Measurements from ENCODE around the gene RIC8B.
"Not testable (repeated sequence)": the region's sequence is repeated elsewhere in the genome, so short reads cannot be mapped to it uniquely, and the experiment has no call there.

The RIC8B gene

DNA sequence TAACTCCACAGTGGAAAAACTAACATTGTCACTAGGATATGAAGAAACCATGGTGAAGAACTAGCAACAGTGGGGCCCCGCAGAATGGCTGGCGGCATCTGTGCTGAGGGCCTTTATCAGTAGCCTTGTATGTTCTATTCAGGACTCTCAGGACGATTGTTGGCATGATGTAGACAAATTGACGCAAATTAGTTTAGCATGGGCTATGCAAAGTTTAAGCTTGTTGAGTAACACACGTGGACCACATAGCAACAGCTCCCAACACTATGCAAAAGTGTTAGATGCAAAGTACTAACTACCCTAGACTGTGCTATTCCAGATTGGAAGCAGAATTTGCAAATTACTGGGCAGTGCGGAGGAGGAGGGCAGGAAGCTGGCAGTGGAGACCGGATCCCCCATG, 143.0 kb downstream of the RIC8B start:
- Histone ChIP-seq H3K27ac (no peak overlapping the region), H3K4me1 (ENCODE audit: control insufficient read depth in 1 of 2, insufficient read depth in 1 of 2, low read depth in 1 of 2, low read length in 1 of 2) (no peaks in the 10 kb centered on the region), H3K36me3 (no peaks in the 10 kb centered on the region), H3K4me3 (ENCODE audit: low read depth in 1 of 2, low read length in 1 of 2) (no peak overlapping the region), H3K9me3 (no peaks in the 10 kb centered on the region), H3K27me3 (peaks cover 100% of the 10 kb centered on the region)
- TF ChIP-seq, protein P1, sequence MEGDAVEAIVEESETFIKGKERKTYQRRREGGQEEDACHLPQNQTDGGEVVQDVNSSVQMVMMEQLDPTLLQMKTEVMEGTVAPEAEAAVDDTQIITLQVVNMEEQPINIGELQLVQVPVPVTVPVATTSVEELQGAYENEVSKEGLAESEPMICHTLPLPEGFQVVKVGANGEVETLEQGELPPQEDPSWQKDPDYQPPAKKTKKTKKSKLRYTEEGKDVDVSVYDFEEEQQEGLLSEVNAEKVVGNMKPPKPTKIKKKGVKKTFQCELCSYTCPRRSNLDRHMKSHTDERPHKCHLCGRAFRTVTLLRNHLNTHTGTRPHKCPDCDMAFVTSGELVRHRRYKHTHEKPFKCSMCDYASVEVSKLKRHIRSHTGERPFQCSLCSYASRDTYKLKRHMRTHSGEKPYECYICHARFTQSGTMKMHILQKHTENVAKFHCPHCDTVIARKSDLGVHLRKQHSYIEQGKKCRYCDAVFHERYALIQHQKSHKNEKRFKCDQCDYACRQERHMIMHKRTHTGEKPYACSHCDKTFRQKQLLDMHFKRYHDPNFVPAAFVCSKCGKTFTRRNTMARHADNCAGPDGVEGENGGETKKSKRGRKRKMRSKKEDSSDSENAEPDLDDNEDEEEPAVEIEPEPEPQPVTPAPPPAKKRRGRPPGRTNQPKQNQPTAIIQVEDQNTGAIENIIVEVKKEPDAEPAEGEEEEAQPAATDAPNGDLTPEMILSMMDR (IDR thresholded peaks at IDR 0.05), result no peak

DNA sequence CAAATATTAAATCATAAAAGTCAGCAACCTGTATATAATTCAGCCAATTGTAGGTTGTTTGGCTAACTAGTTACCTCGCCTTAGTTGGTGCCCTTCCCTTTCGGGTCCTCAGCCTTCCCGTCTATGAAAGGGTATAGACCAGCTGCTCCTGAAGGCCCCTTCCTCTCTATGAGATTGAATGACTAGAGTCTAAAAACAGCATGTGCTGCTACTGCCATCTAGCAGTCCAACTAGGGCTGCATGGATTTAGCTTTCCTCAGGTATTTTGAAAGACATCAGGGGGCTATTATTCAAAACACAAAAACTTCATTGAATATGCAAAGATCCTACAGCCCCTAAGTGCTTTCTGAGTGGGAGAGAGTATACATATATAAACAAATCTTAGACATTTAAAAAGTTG, 144.3 kb downstream of the RIC8B start:
- Histone ChIP-seq H3K4me1 (ENCODE audit: control insufficient read depth in 1 of 2, insufficient read depth in 1 of 2, low read depth in 1 of 2, low read length in 1 of 2) (no peaks in the 10 kb centered on the region), H3K36me3 (no peaks in the 10 kb centered on the region), H3K4me3 (ENCODE audit: low read depth in 1 of 2, low read length in 1 of 2) (no peak overlapping the region), H3K27ac (no peak overlapping the region), H3K9me3 (no peaks in the 10 kb centered on the region), H3K27me3 (peaks cover 100% of the 10 kb centered on the region)
- TF ChIP-seq, protein P1 (IDR thresholded peaks at IDR 0.05), result no peak

GRCh38 chr12:106919910-106920544, 145.5 kb downstream of the RIC8B start:
- no peak overlapping the region for H3K27ac ChIP-seq
- no peaks in the 10 kb centered on the region for H3K4me1 ChIP-seq (ENCODE audit: control insufficient read depth in 1 of 2, insufficient read depth in 1 of 2, low read depth in 1 of 2, low read length in 1 of 2)
- TF ChIP-seq, protein P1 (IDR thresholded peaks at IDR 0.05), result peak; percentile 27
- peaks cover 100% of the 10 kb centered on the region for H3K27me3 ChIP-seq
- H3K4me3 ChIP-seq (ENCODE audit: low read depth in 1 of 2, low read length in 1 of 2), result no peak overlapping the region
- no peaks in the 10 kb centered on the region for H3K9me3 ChIP-seq
- H3K36me3 ChIP-seq, result no peaks in the 10 kb centered on the region

GRCh38 chr12:106921976-106922375, 147.5 kb downstream of the RIC8B start:
- H3K4me3 ChIP-seq (ENCODE audit: low read depth in 1 of 2, low read length in 1 of 2); H3K36me3 ChIP-seq; H3K9me3 ChIP-seq; H3K27ac ChIP-seq; H3K4me1 ChIP-seq (ENCODE audit: control insufficient read depth in 1 of 2, insufficient read depth in 1 of 2, low read depth in 1 of 2, low read length in 1 of 2): not testable (repeated sequence)
- H3K27me3 ChIP-seq, result peaks cover 100% of the 10 kb centered on the region

DNA sequence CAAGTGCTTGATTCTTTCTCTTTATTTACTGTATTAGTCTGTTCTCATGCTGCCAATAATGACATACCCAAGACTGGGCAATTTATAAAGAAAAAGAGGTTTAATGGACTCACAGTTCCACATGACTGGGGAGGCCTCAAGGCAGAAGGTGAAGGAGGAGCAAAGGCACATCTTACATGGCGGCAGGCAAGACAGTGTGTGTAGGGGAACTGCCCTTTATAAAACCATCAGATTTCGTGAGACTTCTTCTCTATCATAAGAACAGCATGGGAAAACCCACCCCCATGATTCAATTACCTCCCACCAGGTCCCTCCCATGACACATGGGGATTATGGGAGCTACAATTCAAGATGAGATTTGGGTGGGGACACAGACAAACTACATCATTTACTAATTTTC, 149.1 kb downstream of the RIC8B start:
- not testable (repeated sequence) for H3K4me1 ChIP-seq (ENCODE audit: control insufficient read depth in 1 of 2, insufficient read depth in 1 of 2, low read depth in 1 of 2, low read length in 1 of 2)
- H3K27me3 ChIP-seq, result peaks cover 100% of the 10 kb centered on the region

DNA sequence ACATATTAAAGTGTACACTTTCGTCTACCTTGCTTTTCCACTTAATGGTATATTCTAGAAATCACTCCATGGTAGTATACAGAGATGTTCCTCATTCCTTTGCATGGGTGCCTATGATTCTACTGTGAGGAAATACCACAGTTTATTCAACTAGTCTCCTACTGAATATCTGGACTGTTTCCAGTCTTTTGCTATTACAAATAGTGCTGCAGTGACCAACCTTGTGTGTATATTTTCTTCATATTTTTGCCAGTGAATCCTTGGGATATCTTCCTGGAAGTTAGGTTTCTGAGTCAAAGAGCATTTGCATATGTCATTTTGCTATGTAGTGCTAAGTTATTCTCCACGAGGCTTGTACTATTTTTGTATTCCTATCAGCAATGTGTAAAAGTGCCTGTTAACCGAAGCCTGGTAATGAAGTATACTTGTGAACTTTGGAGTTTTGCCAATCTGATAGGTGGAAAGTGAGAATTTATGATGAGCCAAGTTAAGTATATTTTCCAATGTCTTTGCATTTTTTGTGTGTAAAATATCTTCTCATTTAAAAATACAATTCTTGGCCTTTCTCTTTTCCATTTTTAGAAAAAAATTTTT, 149.9 kb downstream of the RIC8B start:
- no peaks in the 10 kb centered on the region for H3K4me1 ChIP-seq (ENCODE audit: control insufficient read depth in 1 of 2, insufficient read depth in 1 of 2, low read depth in 1 of 2, low read length in 1 of 2)
- no peak overlapping the region for H3K4me3 ChIP-seq (ENCODE audit: low read depth in 1 of 2, low read length in 1 of 2)
- no peak overlapping the region for H3K27ac ChIP-seq
- H3K9me3 ChIP-seq, result no peaks in the 10 kb centered on the region
- TF ChIP-seq, protein P1 (IDR thresholded peaks at IDR 0.05), result no peak
- H3K36me3 ChIP-seq, result no peaks in the 10 kb centered on the region
- H3K27me3 ChIP-seq, result peaks cover 100% of the 10 kb centered on the region

More for the DNA sequence above, 149.1 kb downstream of the RIC8B start:
- not testable (repeated sequence) for H3K36me3 ChIP-seq; H3K4me3 ChIP-seq (ENCODE audit: low read depth in 1 of 2, low read length in 1 of 2); H3K9me3 ChIP-seq; H3K27ac ChIP-seq
